ENCODE data around the gene ZBTB45. TPM values are rescaled to one million over a fixed set of nuclear protein-coding genes. Genes with fewer than 3 reads are reported as not detected.

The ZBTB45 gene
- total and polyA plus RNA-seq, 2 experiments from 2014 or later, result 5.4 to 21.6 TPM

GRCh38 chr19:58513213-58513693, 6.4 kb downstream of the ZBTB45 start:
- no peak for DNase-seq (ENCODE audit: low spot score)
- Histone ChIP-seq H3K4me1 (ENCODE audit: insufficient read depth) (peaks cover 20% of the 10 kb centered on the region), H3K36me3 (replicated peaks; ENCODE audit: insufficient read depth, low read depth) (no peaks in the 10 kb centered on the region), H3K27ac (peak overlapping the region; percentile 82), H2AFZ (no peak overlapping the region), H3K9me3 (ENCODE audit: low read depth) (no peaks in the 10 kb centered on the region), H3K27me3 (no peaks in the 10 kb centered on the region), H3K4me3 (no peak overlapping the region), H3K9me2 (replicated peaks; ENCODE audit: insufficient read depth) (no peaks in the 10 kb centered on the region), H3K4me2 (peak overlapping the region; percentile 83), H4K20me1 (ENCODE audit: insufficient read depth, poor library complexity, severe bottlenecking) (peaks cover 3% of the 10 kb centered on the region), H3K79me2 (peaks cover 42% of the 10 kb centered on the region)
- 91% methylated on average over 10 of the region's 10 CpGs for WGBS (ENCODE audit: low lambda C conversion rate, missing lambda C conversion rate)
- TF ChIP-seq EZH2 (IDR thresholded peaks at IDR 0.05; ENCODE audit: borderline replicate concordance), result no peak
- no peak for TF ChIP-seq CTCF (IDR thresholded peaks at IDR 0.05; ENCODE audit: poor library complexity)
- no peak for TF ChIP-seq EZH2phosphoT487 (IDR thresholded peaks at IDR 0.05; ENCODE audit: low read depth, severe bottlenecking, unreplicated experiment)

- no peak within 1 kb of the TSS for H3K4me3 ChIP-seq
- no peak for TF ChIP-seq CTCF (IDR thresholded peaks at IDR 0.05; ENCODE audit: poor library complexity)
- no peak for TF ChIP-seq EZH2phosphoT487 (IDR thresholded peaks at IDR 0.05; ENCODE audit: low read depth, severe bottlenecking, unreplicated experiment)
- no peak for TF ChIP-seq EZH2 (IDR thresholded peaks at IDR 0.05; ENCODE audit: borderline replicate concordance)
- H4K20me1 ChIP-seq (ENCODE audit: insufficient read depth, poor library complexity, severe bottlenecking), result no peaks in the 10 kb centered on the region
- peak within 1 kb of the TSS; percentile 62 for H3K27ac ChIP-seq
- WGBS (ENCODE audit: low lambda C conversion rate, missing lambda C conversion rate), result 95% methylated on average over 25 of the region's 25 CpGs
- H3K9me2 ChIP-seq (replicated peaks; ENCODE audit: insufficient read depth), result no peaks in the 10 kb centered on the region
- H3K4me1 ChIP-seq (ENCODE audit: insufficient read depth), result peaks cover 13% of the 10 kb centered on the region
- peak; percentile 59 for DNase-seq (ENCODE audit: low spot score)
- no peaks in the 10 kb centered on the region for H3K27me3 ChIP-seq
- no peaks in the 10 kb centered on the region for H3K9me3 ChIP-seq (ENCODE audit: low read depth)
- no peaks in the 10 kb centered on the region for H3K36me3 ChIP-seq (replicated peaks; ENCODE audit: insufficient read depth, low read depth)
- H2AFZ ChIP-seq, result no peak within 1 kb of the TSS
- H3K79me2 ChIP-seq, result peaks cover 25% of the 10 kb centered on the region
- H3K4me2 ChIP-seq, result no peak within 1 kb of the TSS
These were observed 8.0 kb downstream of the ZBTB45 start, which contains the start of gene SLC27A5 for GRCh38 chr19:58511353-58512208. TSS of gene SLC27A5 (minus strand) at chr19:58511992. CDS start at chr19:58511955, 37 bp downstream.

- 85% methylated on average over 8 of the region's 8 CpGs for WGBS (ENCODE audit: low lambda C conversion rate, missing lambda C conversion rate)
- Histone ChIP-seq H3K4me3 (no peak overlapping the region), H3K79me2 (peaks cover 12% of the 10 kb centered on the region), H3K9me3 (ENCODE audit: low read depth) (no peaks in the 10 kb centered on the region), H3K4me2 (no peak overlapping the region), H3K27me3 (no peaks in the 10 kb centered on the region), H2AFZ (no peak overlapping the region), H4K20me1 (ENCODE audit: insufficient read depth, poor library complexity, severe bottlenecking) (no peaks in the 10 kb centered on the region), H3K36me3 (replicated peaks; ENCODE audit: insufficient read depth, low read depth) (no peaks in the 10 kb centered on the region), H3K9me2 (replicated peaks; ENCODE audit: insufficient read depth) (no peaks in the 10 kb centered on the region), H3K27ac (no peak overlapping the region), H3K4me1 (ENCODE audit: insufficient read depth) (peaks cover 13% of the 10 kb centered on the region)
- DNase-seq (ENCODE audit: low spot score), result no peak
- TF ChIP-seq EZH2 (IDR thresholded peaks at IDR 0.05; ENCODE audit: borderline replicate concordance) (no peak), CTCF (IDR thresholded peaks at IDR 0.05; ENCODE audit: poor library complexity) (no peak), EZH2phosphoT487 (IDR thresholded peaks at IDR 0.05; ENCODE audit: low read depth, severe bottlenecking, unreplicated experiment) (no peak)
These were observed 9.3 kb downstream of the ZBTB45 start for GRCh38 chr19:58510084-58510862.

Measured in hepatocyte (in vitro differentiated cells).